Measurements from ENCODE around the gene GALNT12.

GALNT12 gene

GRCh38 chr9:98879963-98880310 is 72.5 kb downstream of the GALNT12 start:
- DNase-seq (ENCODE audit: low read depth in 3 of 3), result no peak

GRCh38 chr9:98880311-98881015 is 73.0 kb downstream of the GALNT12 start:
- no peak for DNase-seq (ENCODE audit: low read depth in 3 of 3)

- DNase-seq (ENCODE audit: low read depth in 3 of 3), result no peak
These were observed 73.9 kb downstream of the GALNT12 start for GRCh38 chr9:98881356-98881755.

GRCh38 chr9:98881836-98882568 is 74.5 kb downstream of the GALNT12 start:
- DNase-seq (ENCODE audit: low read depth in 3 of 3), result no peak

- no peak for DNase-seq (ENCODE audit: low read depth in 3 of 3)
These were observed 75.1 kb downstream of the GALNT12 start for GRCh38 chr9:98882569-98882923.

- no peak for DNase-seq (ENCODE audit: low read depth in 3 of 3)
These were observed 75.8 kb downstream of the GALNT12 start for GRCh38 chr9:98883276-98883675.

GRCh38 chr9:98884849-98885248 is 77.4 kb downstream of the GALNT12 start:
- no peak for DNase-seq (ENCODE audit: low read depth in 3 of 3)

GRCh38 chr9:98885575-98886295 is 78.3 kb downstream of the GALNT12 start:
- no peak for DNase-seq (ENCODE audit: low read depth in 3 of 3)

GRCh38 chr9:98886691-98887229 is 79.3 kb downstream of the GALNT12 start:
- no peak for DNase-seq (ENCODE audit: low read depth in 3 of 3)

- no peak for DNase-seq (ENCODE audit: low read depth in 3 of 3)
These were observed 80.5 kb downstream of the GALNT12 start for GRCh38 chr9:98887918-98888510.

- DNase-seq (ENCODE audit: low read depth in 3 of 3), result no peak
These were observed 81.4 kb downstream of the GALNT12 start for GRCh38 chr9:98888801-98889421.

- no peak for DNase-seq (ENCODE audit: low read depth in 3 of 3)
These were observed 82.8 kb downstream of the GALNT12 start for GRCh38 chr9:98890256-98890655.

- no peak for DNase-seq (ENCODE audit: low read depth in 3 of 3)
These were observed 84.8 kb downstream of the GALNT12 start for GRCh38 chr9:98892288-98892687.

- no peak for DNase-seq (ENCODE audit: low read depth in 3 of 3)
These were observed 85.2 kb downstream of the GALNT12 start for GRCh38 chr9:98892690-98893089.

GRCh38 chr9:98894171-98894570 is 86.7 kb downstream of the GALNT12 start:
- no peak for DNase-seq (ENCODE audit: low read depth in 3 of 3)

- no peak for DNase-seq (ENCODE audit: low read depth in 3 of 3)
These were observed 87.3 kb downstream of the GALNT12 start for GRCh38 chr9:98894761-98895160.

GRCh38 chr9:98896632-98897031 is 89.2 kb downstream of the GALNT12 start:
- DNase-seq (ENCODE audit: low read depth in 3 of 3), result no peak

GRCh38 chr9:98897745-98898144 is 90.3 kb downstream of the GALNT12 start:
- no peak for DNase-seq (ENCODE audit: low read depth in 3 of 3)

GRCh38 chr9:98899408-98900056 is 92.1 kb downstream of the GALNT12 start:
- no peak for DNase-seq (ENCODE audit: low read depth in 3 of 3)
